Thyroid gland (tissue), 4 donors: ENCODE measurements around the gene C5orf52.
"Not testable (repeated sequence)": the region's sequence is repeated elsewhere in the genome, so short reads cannot be mapped to it uniquely, and the experiment has no call there.

Experiments used
- POLR2A ChIP-seq, 2 donors: fragments of 450-650 bp; IDR thresholded peaks; one replicate each; pipeline ENCODE4 v1.6.1; 2017; ENCODE audit warnings: antibody characterized with exemption in 2 of 2, mild to moderate bottlenecking in 2 of 2, moderate library complexity in 1 of 2
- TF ChIP-seq, protein P1 (sequence below), 6 experiments: fragments of 200-600 bp in 3 of 6; fragments of 450-650 bp in 3 of 6; sonication (generic) in 3 of 6; IDR thresholded peaks; one replicate each; pipeline ENCODE4 v1.5.1; 2016 to 2019; ENCODE audit warnings: antibody characterized with exemption in 6 of 6, mild to moderate bottlenecking in 2 of 6, inconsistent platforms in 1 of 6, moderate library complexity in 1 of 6

DNA sequence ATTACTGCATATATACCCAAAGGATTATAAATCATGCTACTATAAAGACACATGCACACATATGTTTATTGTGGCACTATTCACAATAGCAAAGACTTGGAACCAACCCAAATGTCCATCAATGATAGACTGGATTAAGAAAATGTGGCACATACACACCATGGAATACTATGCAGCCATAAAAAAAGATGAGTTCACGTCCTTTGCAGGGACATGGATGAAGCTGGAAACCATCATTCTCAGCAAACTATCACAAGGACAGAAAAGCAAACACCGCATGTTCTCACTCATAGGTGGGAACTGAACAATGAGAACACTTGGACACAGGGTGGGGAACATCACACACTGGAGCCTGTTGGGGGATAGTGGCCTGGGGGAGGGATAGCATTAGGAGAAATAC, 55.3 kb downstream of the C5orf52 start:
- TF ChIP-seq POLR2A (IDR thresholded peaks at IDR 0.05) = not testable (repeated sequence)
- TF ChIP-seq, protein P1, sequence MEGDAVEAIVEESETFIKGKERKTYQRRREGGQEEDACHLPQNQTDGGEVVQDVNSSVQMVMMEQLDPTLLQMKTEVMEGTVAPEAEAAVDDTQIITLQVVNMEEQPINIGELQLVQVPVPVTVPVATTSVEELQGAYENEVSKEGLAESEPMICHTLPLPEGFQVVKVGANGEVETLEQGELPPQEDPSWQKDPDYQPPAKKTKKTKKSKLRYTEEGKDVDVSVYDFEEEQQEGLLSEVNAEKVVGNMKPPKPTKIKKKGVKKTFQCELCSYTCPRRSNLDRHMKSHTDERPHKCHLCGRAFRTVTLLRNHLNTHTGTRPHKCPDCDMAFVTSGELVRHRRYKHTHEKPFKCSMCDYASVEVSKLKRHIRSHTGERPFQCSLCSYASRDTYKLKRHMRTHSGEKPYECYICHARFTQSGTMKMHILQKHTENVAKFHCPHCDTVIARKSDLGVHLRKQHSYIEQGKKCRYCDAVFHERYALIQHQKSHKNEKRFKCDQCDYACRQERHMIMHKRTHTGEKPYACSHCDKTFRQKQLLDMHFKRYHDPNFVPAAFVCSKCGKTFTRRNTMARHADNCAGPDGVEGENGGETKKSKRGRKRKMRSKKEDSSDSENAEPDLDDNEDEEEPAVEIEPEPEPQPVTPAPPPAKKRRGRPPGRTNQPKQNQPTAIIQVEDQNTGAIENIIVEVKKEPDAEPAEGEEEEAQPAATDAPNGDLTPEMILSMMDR (IDR thresholded peaks at IDR 0.05) = not testable (repeated sequence)
